Smooth muscle cell (in vitro differentiated cells): Measurements from ENCODE around the gene S100A13. TPM values are rescaled to one million over a fixed set of nuclear protein-coding genes. Genes with fewer than 3 reads are reported as not detected.

Experiments used
- DNase-seq: peaks from one replicate; lab custom pipeline; 2025; ENCODE audit not compliant: unreplicated experiment; lab: John Stamatoyannopoulos, UW
- H2AFZ ChIP-seq: fragments of 200-600 bp; sonication (generic); 2 replicates; pipeline ENCODE4 v1.6.0; 2016; ENCODE audit warnings: antibody characterized with exemption, low read depth, mild to moderate bottlenecking
- H3F3A ChIP-seq: fragments of 200-600 bp; sonication (generic); 2 replicates; pipeline ENCODE4 v1.6.0; 2017; ENCODE audit warnings: antibody characterized with exemption, low read depth
- H3K27ac ChIP-seq: fragments of 200-600 bp; sonication (generic); 2 replicates; pipeline ENCODE4 v1.5.1; 2016; ENCODE audit warnings: low read depth, mild to moderate bottlenecking
- H3K27me3 ChIP-seq: fragments of 200-600 bp; sonication (generic); 2 replicates; pipeline ENCODE4 v1.6.1; 2016; ENCODE audit warnings: low read depth, mild to moderate bottlenecking
- H3K36me3 ChIP-seq: fragments of 200-600 bp; sonication (generic); 2 replicates; pipeline ENCODE4 v1.5.1; 2016; ENCODE audit warnings: low read depth
- H3K4me1 ChIP-seq: fragments of 200-600 bp; sonication (generic); 2 replicates; pipeline ENCODE4 v1.5.1; 2016; ENCODE audit warnings: low read depth
- H3K4me2 ChIP-seq: fragments of 200-600 bp; sonication (generic); 2 replicates; pipeline ENCODE4 v1.6.0; 2016; ENCODE audit warnings: mild to moderate bottlenecking
- H3K4me3 ChIP-seq: fragments of 200-600 bp; sonication (generic); 2 replicates; pipeline ENCODE4 v1.5.1; 2016; ENCODE audit warnings: mild to moderate bottlenecking
- H3K79me2 ChIP-seq: fragments of 200-600 bp; sonication (generic); 2 replicates; pipeline ENCODE4 v1.6.0; 2016; ENCODE audit warnings: low read depth, mild to moderate bottlenecking
- H3K9ac ChIP-seq: fragments of 200-600 bp; sonication (generic); 2 replicates; pipeline ENCODE4 v1.6.0; 2016; ENCODE audit warnings: low read depth
- H3K9me3 ChIP-seq: fragments of 200-600 bp; sonication (generic); replicated peaks from 2 replicates; pipeline ENCODE4 v1.5.1; 2016; ENCODE audit warnings: low read depth
- H4K20me1 ChIP-seq: fragments of 200-600 bp; sonication (generic); 2 replicates; pipeline ENCODE4 v1.6.0; 2016; ENCODE audit warnings: low read depth
- WGBS: methylation state at CpG from one replicate; pipeline ENCODE4 v1.1.7; 2016; ENCODE audit warnings: low lambda C conversion rate; 5-methylcytosine and 5-hydroxymethylcytosine counted together
- polyA plus RNA-seq: library from polyadenylated mRNA; unstranded; fragments of >200 nt; fragmentation: Nextera tagmentation; extraction: Ambion mirVana; gene quantifications from 2 replicates; pipeline ENCODE4 v1.2.1, GENCODE V29; 2016
- total RNA-seq: library from RNA; depleted of rRNA; stranded (reverse); fragments of >200 nt; gene quantifications from 2 replicates; pipeline ENCODE4 v1.2.3, GENCODE V29; 2014
- TF ChIP-seq, protein P1 (sequence below): fragments of 200-600 bp; sonication (generic); IDR thresholded peaks from 2 replicates; pipeline ENCODE4 v1.5.1; 2017; ENCODE audit warnings: borderline replicate concordance, mild to moderate bottlenecking, antibody characterized with exemption; ENCODE audit not compliant: insufficient read depth, poor library complexity, severe bottlenecking

The S100A13 gene
- total and polyA plus RNA-seq, 2 experiments from 2014 or later, result 158 to 498 TPM

GRCh38 chr1:153627715-153628626, 666 bp upstream of the S100A13 start, which contains the start of gene S100A1:
Gene S100A1 (plus strand): TSS chr1:153628434. CDS start chr1:153630522, 2,088 bp downstream.
- 77% methylated on average over 10 of the region's 10 CpGs for WGBS
- Histone ChIP-seq H3K4me3 (peak within 1 kb of the TSS; percentile 65), H3K9ac (peak within 1 kb of the TSS; percentile 85), H3F3A (no peaks in the 10 kb centered on the region), H2AFZ (no peak within 1 kb of the TSS), H3K4me2 (peak within 1 kb of the TSS; percentile 91), H3K36me3 (peaks cover 4% of the 10 kb centered on the region), H3K4me1 (peaks cover 17% of the 10 kb centered on the region), H3K27ac (peak within 1 kb of the TSS; percentile 93), H4K20me1 (no peaks in the 10 kb centered on the region), H3K79me2 (peaks cover 6% of the 10 kb centered on the region), H3K9me3 (no peaks in the 10 kb centered on the region), H3K27me3 (no peaks in the 10 kb centered on the region)
- DNase-seq, result no peak
- TF ChIP-seq, protein P1, sequence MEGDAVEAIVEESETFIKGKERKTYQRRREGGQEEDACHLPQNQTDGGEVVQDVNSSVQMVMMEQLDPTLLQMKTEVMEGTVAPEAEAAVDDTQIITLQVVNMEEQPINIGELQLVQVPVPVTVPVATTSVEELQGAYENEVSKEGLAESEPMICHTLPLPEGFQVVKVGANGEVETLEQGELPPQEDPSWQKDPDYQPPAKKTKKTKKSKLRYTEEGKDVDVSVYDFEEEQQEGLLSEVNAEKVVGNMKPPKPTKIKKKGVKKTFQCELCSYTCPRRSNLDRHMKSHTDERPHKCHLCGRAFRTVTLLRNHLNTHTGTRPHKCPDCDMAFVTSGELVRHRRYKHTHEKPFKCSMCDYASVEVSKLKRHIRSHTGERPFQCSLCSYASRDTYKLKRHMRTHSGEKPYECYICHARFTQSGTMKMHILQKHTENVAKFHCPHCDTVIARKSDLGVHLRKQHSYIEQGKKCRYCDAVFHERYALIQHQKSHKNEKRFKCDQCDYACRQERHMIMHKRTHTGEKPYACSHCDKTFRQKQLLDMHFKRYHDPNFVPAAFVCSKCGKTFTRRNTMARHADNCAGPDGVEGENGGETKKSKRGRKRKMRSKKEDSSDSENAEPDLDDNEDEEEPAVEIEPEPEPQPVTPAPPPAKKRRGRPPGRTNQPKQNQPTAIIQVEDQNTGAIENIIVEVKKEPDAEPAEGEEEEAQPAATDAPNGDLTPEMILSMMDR, result no peak

GRCh38 chr1:153626477-153626903, 815 bp downstream of the S100A13 start:
- peak overlapping the region; percentile 85 for H3K9ac ChIP-seq
- H3K27me3 ChIP-seq, result no peaks in the 10 kb centered on the region
- H3F3A ChIP-seq, result no peaks in the 10 kb centered on the region
- peak overlapping the region; percentile 65 for H3K4me3 ChIP-seq
- TF ChIP-seq, protein P1, result no peak
- H3K9me3 ChIP-seq, result no peaks in the 10 kb centered on the region
- peak overlapping the region; percentile 91 for H3K4me2 ChIP-seq
- no peak overlapping the region for H2AFZ ChIP-seq
- 51% methylated on average over 3 of the region's 3 CpGs for WGBS
- peaks cover 6% of the 10 kb centered on the region for H3K79me2 ChIP-seq
- peak overlapping the region; percentile 93 for H3K27ac ChIP-seq
- peaks cover 4% of the 10 kb centered on the region for H3K36me3 ChIP-seq
- no peaks in the 10 kb centered on the region for H4K20me1 ChIP-seq
- no peak for DNase-seq
- H3K4me1 ChIP-seq, result peaks cover 17% of the 10 kb centered on the region

DNA sequence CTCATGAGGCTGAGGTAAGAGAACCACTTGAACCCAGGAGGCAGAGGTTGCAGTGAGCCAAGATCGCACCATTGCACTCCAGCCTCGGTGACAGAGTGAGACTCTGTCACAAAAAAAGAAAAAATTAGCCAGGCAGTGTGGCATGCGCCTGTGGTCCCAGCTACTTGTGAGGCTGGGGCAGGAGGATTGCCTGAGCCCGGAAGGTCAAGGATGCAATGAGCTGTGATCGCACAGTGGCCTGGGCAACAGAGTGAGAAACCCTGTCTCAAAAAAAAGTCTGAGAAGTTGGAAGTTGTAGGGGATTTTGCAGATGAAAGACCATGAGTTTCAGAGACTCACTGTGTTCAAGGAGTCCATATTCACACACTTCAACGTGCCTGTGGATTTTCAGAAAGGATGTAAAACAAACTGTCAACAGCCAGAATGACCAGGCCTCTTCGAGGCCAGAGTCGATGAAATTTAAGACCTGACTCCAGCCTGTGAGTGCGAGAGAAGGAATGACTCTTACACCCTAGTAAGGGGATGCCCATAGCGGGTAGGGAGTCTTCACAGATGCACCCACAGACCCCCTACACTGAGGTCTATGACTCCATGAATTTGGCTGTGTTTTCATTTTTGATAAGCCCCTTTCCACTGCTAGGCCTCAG, 2.2 kb downstream of the S100A13 start:
- TF ChIP-seq, protein P1, result no peak
- H3K4me1 ChIP-seq, result peaks cover 17% of the 10 kb centered on the region
- no peak overlapping the region for H2AFZ ChIP-seq
- no peaks in the 10 kb centered on the region for H3K9me3 ChIP-seq
- H3K9ac ChIP-seq, result no peak overlapping the region
- no peaks in the 10 kb centered on the region for H3F3A ChIP-seq
- peaks cover 6% of the 10 kb centered on the region for H3K79me2 ChIP-seq
- H3K36me3 ChIP-seq, result peaks cover 4% of the 10 kb centered on the region
- H3K4me3 ChIP-seq, result no peak overlapping the region
- peak overlapping the region; percentile 18 for H3K27ac ChIP-seq
- DNase-seq, result no peak
- H3K4me2 ChIP-seq, result peak overlapping the region; percentile 15
- no peaks in the 10 kb centered on the region for H4K20me1 ChIP-seq
- WGBS, result 58% methylated on average over 10 of the region's 10 CpGs
- H3K27me3 ChIP-seq, result no peaks in the 10 kb centered on the region
